Heart left ventricle (tissue), 16 donors: ENCODE measurements around the gene MEX3D. TPM values are rescaled to one million over a fixed set of nuclear protein-coding genes. Genes with fewer than 3 reads are reported as not detected.
"Not testable (repeated sequence)": the region's sequence is repeated elsewhere in the genome, so short reads cannot be mapped to it uniquely, and the experiment has no call there.

Experiments
- ATAC-seq, 4 donors: fragments of 200-7000 bp; cut with Tn5 transposase; one replicate each; pipeline ENCODE4 v1.9.1; 2020 to 2022; ENCODE audit warnings: moderate library complexity in 4 of 4, mild to moderate bottlenecking in 3 of 4, moderate number of reproducible peaks in 1 of 4
- DNase-seq, 5 donors: peaks; one replicate each; pipeline ENCODE4 v3.0.0-alpha.2; 2020
- H3K27ac ChIP-seq, 12 donors: fragments of 200-600 bp; sonication (generic) in 4 of 12; one replicate each; pipeline versions ENCODE4 v1.5.0 to v1.8.0; 2016 to 2022; ENCODE audit warnings: mild to moderate bottlenecking in 2 of 12
- H3K27me3 ChIP-seq, 9 donors: fragments of 200-600 bp; sonication (generic) in 2 of 9; one replicate each; pipeline versions ENCODE4 v1.5.1 to v1.8.0; 2016 to 2022; ENCODE audit warnings: mild to moderate bottlenecking in 3 of 9
- H3K36me3 ChIP-seq, 9 donors: fragments of 200-600 bp; sonication (generic) in 2 of 9; one replicate each; pipeline versions ENCODE4 v1.5.0 to v1.8.0; 2018 to 2022; ENCODE audit warnings: mild to moderate bottlenecking in 2 of 9
- H3K4me1 ChIP-seq, 12 donors: fragments of 200-600 bp; sonication (generic) in 4 of 12; one replicate each; pipeline versions ENCODE4 v1.5.0 to v1.8.0; 2016 to 2022; ENCODE audit warnings: mild to moderate bottlenecking in 3 of 12
- H3K4me3 ChIP-seq, 12 donors: fragments of 200-600 bp; sonication (generic) in 4 of 12; one replicate each; pipeline versions ENCODE4 v1.5.0 to v1.8.0; 2017 to 2022; ENCODE audit warnings: mild to moderate bottlenecking in 9 of 12, moderate library complexity in 4 of 12
- H3K9me3 ChIP-seq, 12 donors: fragments of 200-600 bp; sonication (generic) in 4 of 12; one replicate each; pipeline versions ENCODE4 v1.5.0 to v1.8.0; 2016 to 2022; ENCODE audit warnings: mild to moderate bottlenecking in 1 of 12
- CTCF ChIP-seq, 12 donors: fragments of 200-600 bp; sonication (generic) in 4 of 12; IDR thresholded peaks; one replicate each; pipeline versions ENCODE4 v1.5.0 to v1.8.0; 2018 to 2022; ENCODE audit warnings: antibody characterized with exemption in 12 of 12, mild to moderate bottlenecking in 5 of 12
- POLR2A ChIP-seq, 2 donors: fragments of 450-650 bp; IDR thresholded peaks; one replicate each; pipeline ENCODE4 v1.6.1; 2017; ENCODE audit warnings: antibody characterized with exemption in 2 of 2, mild to moderate bottlenecking in 2 of 2, moderate library complexity in 2 of 2
- WGBS, 4 donors: extraction: QIAGEN DNeasy Blood & Tissue Kit in 2 of 4; methylation state at CpG; one replicate each; pipeline versions ENCODE4 v1.1.5 to v1.1.7; 2013 to 2018; 5-methylcytosine and 5-hydroxymethylcytosine counted together
- intact Hi-C, 10 donors: fragments of 100-400 bp; cut with DNase I; formaldehyde crosslinking; loops; one replicate each; pipeline versions ENCODE4 v1.11.1 to v1.14.2; 2022
- polyA plus RNA-seq, 2 donors: library from polyadenylated mRNA; stranded (reverse); fragments of 200-250 nt; gene quantifications; one replicate each; pipeline ENCODE4 v1.2.3, GENCODE V29; 2013
- total RNA-seq, 9 donors: library from RNA; depleted of rRNA in 2 of 9; stranded (reverse); fragments of >200 nt in 2 of 9; fragmentation: NEBNext Ultra II Directional in 3 of 9; extraction: Animal tissue kit (Norgen Biotek cat#: 25700) in 3 of 9; gene quantifications; one replicate each; pipeline versions ENCODE4 v1.1.0 to v1.2.4, GENCODE V29; 2016 to 2023
- donor health status: ischemic (EF 13 %, LVEDD 7.1; RV severe dilation, severe dysfunction).
- donor health status: healthy with polysubstance abuse.
- donor health status: DM: no; HTN: yes; CAD: no.
- donor health status: DM: no; HTN: no; CAD: no.
- donor health status: ischemic (EF 25% LVEDD 6.9; RV normal size, moderate dysfunction).
- donor health status: ischemic (EF 25% LVEDD 5.7; RV mildly dilated, moderate dysfunction).
- donor health status: healthy.
- donor health status: DM: yes; HTN: yes; CAD: no.
- donor health status: ischemic (EF 35%, LVEDD 5.7; RV mildly dilated, moderate dysfunction).
- donor health status: nonischemic (EF 11% LVEDD 7.7; RV severe dilation, severe dysfunction).
- donor health status: DM: yes; HTN: yes; CAD: no.
- donor health status: PGD.
- donor health status: ischemic (EF 29% LVEDD 5.4; RV normal size, mild dysfunction).
- donor health status: nonischemic (EF 23%, LVEDD 6.1; RV moderate dilation, normal function).

The MEX3D gene
- total and polyA plus RNA-seq, 11 donors: 1.9 to 18.6 (median 8.0) TPM

DNA sequence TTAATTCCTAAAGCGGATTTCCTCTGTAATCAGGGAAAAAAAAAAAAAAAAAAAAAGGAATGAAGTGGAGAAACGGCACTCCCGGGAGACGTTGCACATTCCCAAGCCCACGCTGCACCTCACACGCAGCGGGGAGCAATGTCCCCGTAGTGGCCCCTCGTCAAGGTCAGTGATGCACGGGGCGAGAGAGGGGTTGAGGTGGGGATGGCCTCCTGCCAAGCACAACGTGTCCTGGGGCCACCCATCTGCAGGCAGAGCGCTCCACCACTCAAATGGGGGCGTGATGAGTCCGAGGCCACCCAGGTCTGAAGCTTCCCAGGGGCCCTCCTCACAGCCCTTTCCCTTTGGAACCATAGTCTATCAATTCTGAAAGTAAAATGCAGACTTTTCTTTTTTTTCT lies 29.1 kb downstream of the MEX3D start:
- ATAC-seq: peak in 2 of 4 donors; percentile 20 to 27
- TF ChIP-seq CTCF (IDR thresholded peaks at IDR 0.05) (no peak), POLR2A (IDR thresholded peaks at IDR 0.05) (no peak)
- Histone ChIP-seq H3K4me3 (no peak overlapping the region), H3K9me3 (no peaks in the 10 kb centered on the region), H3K4me1 (peaks cover 0 to 20% (median 3%) of the 10 kb centered on the region in 12 donors), H3K36me3 (no peaks in the 10 kb centered on the region), H3K27ac (no peak overlapping the region), H3K27me3 (peaks cover 0 to 36% (median 0%) of the 10 kb centered on the region in 9 donors)
- no peak for DNase-seq
- WGBS, 4 donors: 13 to 22% (median 18%) methylated on average over 15 of the region's 15 CpGs
- intact Hi-C loops: no loop called here

- H3K36me3 ChIP-seq, intact Hi-C loops, H3K4me3 ChIP-seq, DNase-seq, H3K27ac ChIP-seq, H3K9me3 ChIP-seq, ATAC-seq: not testable (repeated sequence)
- H3K4me1 ChIP-seq: peaks cover 0 to 17% (median 3%) of the 10 kb centered on the region in 12 donors
- peaks cover 0 to 23% (median 0%) of the 10 kb centered on the region in 9 donors for H3K27me3 ChIP-seq
- 89 to 94% (median 93%) methylated on average over 7 of the region's 7 CpGs for WGBS, 4 donors
These were observed 32.4 kb downstream of the MEX3D start for GRCh38 chr19:1535699-1536098.

GRCh38 chr19:1534972-1535371 lies 33.2 kb downstream of the MEX3D start:
- H3K27ac ChIP-seq: no peak overlapping the region
- no peaks in the 10 kb centered on the region for H3K36me3 ChIP-seq
- no peak overlapping the region for H3K4me3 ChIP-seq
- no peaks in the 10 kb centered on the region for H3K9me3 ChIP-seq
- DNase-seq (no peak), ATAC-seq (no peak)
- H3K27me3 ChIP-seq: peaks cover 0 to 23% (median 0%) of the 10 kb centered on the region in 9 donors
- intact Hi-C loops: no loop called here
- TF ChIP-seq POLR2A (IDR thresholded peaks at IDR 0.05) (no peak), CTCF (IDR thresholded peaks at IDR 0.05) (no peak)
- 81 to 90% (median 89%) methylated on average over 12 to 14 of the region's 14 CpGs for whole genome bisulfite sequencing, 4 donors
- H3K4me1 ChIP-seq: peaks cover 0 to 10% (median 3%) of the 10 kb centered on the region in 12 donors

DNA sequence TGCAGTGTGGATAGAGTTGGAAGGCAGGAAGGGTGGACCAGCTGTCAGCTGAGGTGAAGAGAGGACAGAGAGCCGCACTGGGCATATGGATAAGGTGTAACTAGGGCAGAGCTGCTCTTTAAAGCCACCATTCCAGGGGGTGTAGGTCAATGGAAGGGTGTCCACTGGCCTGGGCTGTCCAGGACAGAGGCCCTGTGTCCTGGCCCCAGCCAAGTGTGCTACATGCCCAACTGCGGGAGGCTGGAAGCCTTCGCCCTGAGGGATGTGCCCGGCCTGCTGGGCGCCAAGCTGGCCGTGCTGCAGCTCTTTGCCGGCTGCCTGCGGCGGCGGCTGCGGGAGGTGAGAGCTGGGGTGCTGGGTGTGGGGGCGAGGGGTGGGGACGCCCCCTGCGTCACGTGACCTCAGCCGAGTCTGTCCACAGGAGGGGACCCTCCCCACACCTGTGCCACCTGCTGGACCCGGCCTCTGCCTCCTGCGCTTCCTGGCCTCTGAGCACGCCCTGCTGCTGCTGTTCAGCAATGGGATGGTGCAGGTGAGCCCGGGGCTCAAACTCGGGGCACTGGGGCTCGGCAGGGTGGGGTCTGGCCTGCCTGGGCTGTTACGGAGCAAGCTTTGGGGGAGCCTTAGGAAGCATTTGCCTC lies 34.5 kb downstream of the MEX3D start:
- H3K4me1 ChIP-seq: peaks cover 0 to 1% (median 0%) of the 10 kb centered on the region in 12 donors
- no peak for TF ChIP-seq CTCF (IDR thresholded peaks at IDR 0.05)
- TF ChIP-seq POLR2A (IDR thresholded peaks at IDR 0.05): no peak
- DNase-seq (no peak), ATAC-seq (no peak)
- no peak overlapping the region for H3K4me3 ChIP-seq
- no peaks in the 10 kb centered on the region for H3K9me3 ChIP-seq
- no peaks in the 10 kb centered on the region for H3K36me3 ChIP-seq
- WGBS, 4 donors: 75 to 84% (median 79%) methylated on average over 10 to 23 of the region's 23 CpGs
- peaks cover 0 to 31% (median 0%) of the 10 kb centered on the region in 9 donors for H3K27me3 ChIP-seq
- H3K27ac ChIP-seq: no peak overlapping the region
- intact Hi-C loops: no loop called here

- no peaks in the 10 kb centered on the region for H3K4me1 ChIP-seq
- H3K27me3 ChIP-seq: peaks cover 0 to 43% (median 2%) of the 10 kb centered on the region in 9 donors
- intact Hi-C loops: no loop called here
- DNase-seq (no peak), ATAC-seq (no peak)
- 87 to 91% (median 88%) methylated on average over 9 of the region's 9 CpGs for WGBS, 4 donors
- no peaks in the 10 kb centered on the region for H3K36me3 ChIP-seq
- no peak overlapping the region for H3K27ac ChIP-seq
- no peak for TF ChIP-seq CTCF (IDR thresholded peaks at IDR 0.05)
- TF ChIP-seq POLR2A (IDR thresholded peaks at IDR 0.05): no peak
- no peak overlapping the region for H3K4me3 ChIP-seq
- no peaks in the 10 kb centered on the region for H3K9me3 ChIP-seq
These were observed 36.1 kb downstream of the MEX3D start for GRCh38 chr19:1532003-1532402.
